Stimulated activated CD8-positive, alpha-beta memory T cell treated with anti-CD3 and anti-CD28 coated beads, Interleukin-4, amount 100 ng/mL, for 1 hour (primary cell): ENCODE measurements around the gene MAK.
"Not testable (repeated sequence)": the region's sequence is repeated elsewhere in the genome, so short reads cannot be mapped to it uniquely, and the experiment has no call there.

Experiments used
- DNase-seq, 2 donors: peaks; one replicate each; pipeline ENCODE4 v3.0.0-alpha.2; 2020; ENCODE audit warnings: low read depth in 2 of 2, low spot score in 1 of 2

Gene MAK

DNA sequence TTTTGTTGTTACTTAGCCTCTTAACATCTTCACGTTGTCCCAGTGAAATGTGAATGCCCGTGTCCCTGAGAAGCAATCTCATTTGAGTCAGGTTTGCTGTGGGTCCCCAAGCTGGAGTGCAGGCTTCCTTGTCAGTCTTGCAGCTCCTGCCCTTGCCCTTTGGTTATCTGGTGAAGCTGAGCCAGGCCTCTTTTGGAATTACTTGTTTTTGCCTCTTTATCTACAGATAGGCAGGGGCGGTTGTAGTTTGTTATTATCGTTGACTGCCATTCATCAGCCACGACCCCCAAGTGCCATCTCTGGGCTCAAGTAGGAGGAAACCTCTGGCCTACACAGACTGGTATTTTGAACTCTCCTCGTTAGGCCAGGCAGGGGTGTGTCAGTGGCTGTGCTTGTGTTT lies 113.3 kb downstream of the MAK start:
- no peak for DNase-seq

DNA sequence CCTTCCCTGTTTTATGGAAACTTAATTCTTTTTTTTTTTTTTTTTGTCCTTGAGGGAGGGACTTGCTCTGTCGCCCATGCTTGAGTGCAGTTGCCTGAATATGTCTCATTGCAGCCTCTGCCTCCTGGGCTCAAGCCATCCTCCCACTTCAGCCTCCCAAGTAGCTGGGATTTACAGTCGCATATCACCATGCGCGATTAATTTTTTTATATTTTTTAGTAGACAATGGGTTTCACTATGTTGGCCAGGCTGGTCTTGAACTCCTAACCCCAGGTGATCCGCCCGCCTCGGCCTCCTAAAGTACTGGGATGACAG lies 114.8 kb downstream of the MAK start:
- DNase-seq = no peak

DNA sequence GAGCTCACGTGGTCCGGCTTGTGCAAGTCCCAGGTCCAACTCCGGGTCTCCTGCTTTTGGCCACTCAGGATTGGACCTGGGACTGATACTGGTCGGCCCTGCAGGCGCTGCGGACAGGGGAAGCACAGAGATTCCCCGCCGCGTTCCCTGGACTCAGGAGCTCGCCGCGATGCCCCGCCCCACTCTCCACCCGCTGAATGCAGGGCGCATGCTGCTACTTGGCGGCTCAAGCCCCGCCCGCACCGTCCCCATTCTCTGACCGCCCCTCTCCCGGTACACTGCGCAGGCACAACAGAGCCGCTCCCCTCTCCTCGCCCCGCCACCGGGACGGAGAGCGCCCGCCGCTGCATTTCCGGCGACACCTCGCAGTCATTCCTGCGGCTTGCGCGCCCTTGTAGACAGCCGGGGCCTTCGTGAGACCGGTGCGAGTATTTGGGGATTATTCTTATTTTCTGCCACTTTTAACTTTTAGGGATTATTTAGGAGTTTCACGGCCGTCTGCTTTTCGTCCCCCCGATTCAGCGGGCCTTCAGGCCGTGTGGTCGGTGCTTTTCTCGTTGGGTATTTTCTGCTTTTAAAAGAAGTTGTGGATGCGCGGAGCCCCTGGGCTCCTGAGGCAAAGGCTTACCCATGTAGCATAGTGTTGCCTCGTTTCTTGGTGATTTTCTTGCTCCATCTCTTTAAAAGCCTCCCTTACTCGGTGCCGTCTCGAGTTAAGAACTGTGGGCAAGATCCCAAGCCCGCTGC lies 115.3 kb downstream of the MAK start, which contains the start of gene TMEM14C:
TMEM14C (plus strand) TSS at position 251 of the 747 bp plus-strand sequence. CDS start 1,544 bp downstream, outside the sequence.
- peak; percentile 54 to 61 for DNase-seq

DNA sequence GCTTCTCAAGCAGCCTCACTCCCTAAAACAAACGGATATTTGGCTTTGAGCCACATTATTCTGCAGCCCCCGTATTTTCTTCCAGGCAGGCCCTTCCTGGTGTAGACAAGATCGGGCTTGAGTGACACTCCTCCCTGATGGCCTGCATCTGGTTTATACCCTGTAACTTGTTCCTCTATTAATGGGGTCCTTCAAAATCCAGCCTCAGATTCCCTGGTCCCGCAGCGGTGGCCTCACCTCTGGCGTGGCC lies 115.8 kb downstream of the MAK start:
- no peak for DNase-seq

DNA sequence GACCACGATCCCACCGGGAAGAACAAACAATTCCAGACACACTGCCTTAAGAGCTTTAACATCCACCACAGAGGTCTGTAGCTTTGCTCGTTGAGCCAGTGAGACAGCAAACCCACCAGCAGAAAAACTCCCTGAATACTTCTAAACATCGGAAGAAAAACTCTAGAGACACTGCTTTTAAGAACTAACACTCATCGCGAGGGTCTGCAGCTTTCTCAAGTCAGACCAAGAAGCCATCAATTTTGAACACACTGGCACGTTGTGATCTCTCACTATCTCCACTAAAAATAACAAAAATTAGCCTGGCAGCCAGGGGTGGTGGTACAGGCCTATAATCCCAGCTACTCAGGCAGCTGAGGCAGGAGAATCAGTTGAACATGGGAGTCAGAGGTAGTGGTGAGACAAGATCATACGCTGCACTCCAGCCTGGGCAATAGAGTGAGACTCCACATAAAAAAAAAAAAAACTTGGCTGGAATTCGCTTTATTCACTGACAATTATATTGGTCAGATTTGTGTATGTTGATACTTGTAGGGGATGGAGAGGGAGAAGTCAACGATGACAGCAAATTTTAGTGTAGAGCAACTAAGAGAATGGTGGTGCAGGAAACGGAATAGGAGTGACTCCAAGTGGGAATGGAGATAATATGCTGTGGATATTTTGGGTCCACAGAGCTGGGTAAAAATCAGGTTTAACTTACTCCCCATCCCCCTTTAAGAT lies 116.3 kb downstream of the MAK start:
- DNase-seq = no peak

DNA sequence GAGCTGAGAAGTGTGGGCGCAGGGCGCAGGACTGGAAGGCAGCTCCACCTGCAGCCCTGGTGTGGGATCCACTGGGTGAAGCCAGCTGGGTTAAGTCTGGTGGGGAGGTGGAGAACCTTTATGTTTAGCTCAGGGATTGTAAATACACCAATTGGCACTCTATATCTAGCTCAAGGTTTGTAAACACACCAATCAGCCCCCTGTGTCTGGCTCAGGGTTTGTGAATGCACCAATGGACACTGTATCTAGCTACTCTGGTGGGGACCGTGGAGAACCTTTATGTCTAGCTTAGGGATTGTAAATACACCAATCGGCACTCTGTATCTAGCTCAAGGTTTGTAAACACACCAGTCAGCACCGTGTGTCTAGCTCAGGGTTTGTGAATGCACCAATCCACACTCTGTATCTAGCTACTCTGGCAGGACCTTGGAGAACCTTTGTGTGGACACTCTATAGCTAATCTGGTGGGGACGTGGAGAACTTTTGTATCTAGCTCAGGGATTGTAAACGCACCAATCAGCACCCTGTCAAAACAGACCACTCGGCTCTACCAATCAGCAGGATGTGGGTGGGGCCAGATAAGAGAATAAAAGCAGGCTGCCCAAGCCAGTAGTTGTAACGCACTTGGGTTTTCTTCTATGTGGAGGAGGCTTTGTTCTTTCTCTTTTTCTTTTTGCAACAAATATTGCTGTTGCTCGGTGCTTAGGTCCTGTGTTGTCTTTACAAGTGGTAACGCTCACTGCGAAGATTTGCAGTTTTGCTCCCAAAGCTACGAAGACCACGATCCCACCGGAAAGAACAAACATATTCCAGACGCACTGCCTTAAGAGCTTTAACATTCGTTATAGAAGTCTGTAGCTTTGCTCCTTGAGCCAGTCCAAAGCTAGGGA lies 117.1 kb downstream of the MAK start:
- DNase-seq = not testable (repeated sequence)

DNA sequence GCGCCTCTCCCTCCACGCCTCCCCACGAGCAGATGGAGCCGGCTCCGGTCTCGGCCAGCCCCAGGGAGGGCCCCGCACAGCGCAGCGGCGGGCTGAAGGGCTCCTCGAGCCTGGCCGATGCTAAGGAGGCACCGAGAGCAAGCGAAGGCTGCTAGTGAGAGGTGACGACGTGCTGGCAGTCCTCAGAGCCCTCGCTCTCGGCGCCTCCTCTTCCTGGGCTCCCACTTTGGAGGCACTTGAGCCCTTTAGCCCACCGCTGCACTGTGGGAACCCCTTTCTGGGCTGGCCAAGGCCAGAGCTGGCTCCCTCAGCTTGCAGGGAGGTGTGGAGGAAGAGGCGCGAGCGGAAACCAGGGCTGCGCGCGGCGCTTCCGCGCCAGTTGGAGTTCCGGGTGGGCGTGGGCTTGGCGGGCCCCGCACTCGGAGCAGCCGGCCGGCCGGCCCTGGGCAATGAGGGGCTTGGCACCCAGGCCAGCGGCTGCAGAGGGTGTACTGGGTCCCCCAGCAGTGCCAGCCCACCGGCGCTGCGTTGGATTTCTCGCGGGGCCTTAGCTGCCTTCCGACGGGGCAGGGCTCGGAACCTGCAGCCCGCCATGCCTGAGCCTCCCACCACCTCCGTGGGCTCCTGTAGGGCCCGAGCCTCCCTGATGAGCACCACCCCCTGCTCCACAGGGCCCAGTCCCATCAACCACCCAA lies 117.9 kb downstream of the MAK start:
- no peak for DNase-seq

DNA sequence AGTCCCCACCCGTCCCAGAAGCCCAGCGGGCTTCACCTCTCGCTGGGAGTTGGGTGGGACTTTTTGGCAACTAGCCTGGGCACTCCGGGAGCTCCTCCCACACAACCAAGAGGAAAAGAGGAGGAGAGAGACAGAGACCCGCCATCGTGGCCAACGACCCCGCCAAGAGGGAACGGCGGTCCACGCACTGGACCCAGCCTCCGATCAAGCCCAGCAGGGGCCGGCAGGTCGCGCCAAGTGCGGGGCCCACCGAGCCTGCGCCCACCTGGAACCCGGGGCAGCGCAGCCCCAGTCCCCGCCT lies 118.4 kb downstream of the MAK start:
- no peak for DNase-seq

DNA sequence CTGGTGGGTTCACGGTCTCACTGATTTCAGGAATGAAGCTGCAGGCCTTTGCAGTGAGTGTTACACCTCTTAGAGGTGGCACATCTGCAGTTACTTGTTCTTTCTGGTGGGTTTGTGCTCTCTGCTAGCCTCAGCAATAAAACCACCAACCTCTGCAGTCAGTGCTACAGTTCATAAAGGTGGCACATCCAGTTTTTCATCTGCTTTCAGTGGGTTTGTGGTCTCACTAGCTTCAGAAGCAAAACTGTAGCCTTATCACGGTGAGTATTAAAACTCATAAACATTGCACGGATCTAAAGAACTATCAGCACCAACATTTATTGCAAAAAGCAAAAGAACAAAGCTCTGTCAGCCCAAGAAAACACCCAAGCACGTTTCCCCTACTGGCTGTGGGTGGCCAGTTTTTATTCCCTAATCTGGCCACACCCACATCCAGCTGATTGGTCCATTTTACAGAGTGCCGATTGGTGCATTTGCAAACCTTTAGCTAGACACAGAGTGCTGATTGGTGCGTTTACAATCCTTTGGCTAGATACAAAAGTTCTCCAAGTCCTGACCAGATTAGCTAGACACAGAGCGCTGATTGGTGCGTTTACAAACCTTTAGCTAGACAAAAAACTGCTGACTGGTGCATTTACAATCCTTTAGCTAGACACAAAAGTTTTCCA lies 118.9 kb downstream of the MAK start:
- no peak for DNase-seq

DNA sequence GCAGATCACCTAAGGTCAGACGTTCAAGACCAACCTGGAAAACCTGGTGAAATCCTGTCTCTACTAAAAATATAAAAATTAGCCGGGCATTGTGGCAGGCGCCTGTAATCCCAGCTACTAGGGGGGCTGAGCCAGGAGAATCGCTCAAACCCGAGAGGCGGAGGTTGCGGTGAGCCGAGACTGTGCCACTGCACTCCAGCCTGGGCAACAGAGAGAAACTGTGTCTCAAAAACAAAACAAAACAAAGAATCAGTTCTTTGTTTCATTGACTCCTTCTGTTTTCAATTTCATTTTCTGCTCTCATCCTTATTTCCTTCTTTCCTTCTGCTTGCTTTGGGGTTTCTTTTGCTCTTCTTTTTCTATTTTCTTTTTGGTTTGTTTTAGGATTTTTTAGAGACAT lies 124.4 kb downstream of the MAK start:
- DNase-seq = no peak
